Activated CD4-positive, alpha-beta T cell treated with anti-CD3 and anti-CD28 coated beads, Interleukin-2, Interleukin-4, amounts not matched to agents 100 ng/mL and 50 ng/mL, durations not matched to agents 16 hours and 8 hours (primary cell): ENCODE measurements around the gene DNAJC13.

Experiments
- DNase-seq: peaks from one replicate; pipeline ENCODE4 v3.0.0-alpha.2; 2020; ENCODE audit warnings: low spot score

The DNAJC13 gene

DNA sequence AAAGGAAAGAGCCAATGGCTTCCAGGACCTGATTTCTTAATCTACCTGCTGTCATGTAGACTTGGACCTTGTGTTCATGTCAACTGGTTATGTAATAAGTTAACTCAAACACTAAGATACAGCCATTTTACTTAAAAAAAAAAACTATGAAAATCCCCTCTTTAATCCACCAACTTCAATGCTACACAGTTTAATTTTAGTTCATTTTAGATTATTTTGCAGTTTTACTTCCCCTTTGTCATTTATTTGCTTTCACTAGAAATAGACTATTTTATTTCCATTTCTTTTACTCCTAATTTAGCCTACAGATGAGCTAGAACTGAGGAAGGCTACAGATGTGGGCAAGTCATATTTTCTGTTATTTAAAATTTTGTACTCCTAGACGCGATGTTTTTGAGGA is 10.7 kb upstream of the DNAJC13 start:
- no peak for DNase-seq

DNA sequence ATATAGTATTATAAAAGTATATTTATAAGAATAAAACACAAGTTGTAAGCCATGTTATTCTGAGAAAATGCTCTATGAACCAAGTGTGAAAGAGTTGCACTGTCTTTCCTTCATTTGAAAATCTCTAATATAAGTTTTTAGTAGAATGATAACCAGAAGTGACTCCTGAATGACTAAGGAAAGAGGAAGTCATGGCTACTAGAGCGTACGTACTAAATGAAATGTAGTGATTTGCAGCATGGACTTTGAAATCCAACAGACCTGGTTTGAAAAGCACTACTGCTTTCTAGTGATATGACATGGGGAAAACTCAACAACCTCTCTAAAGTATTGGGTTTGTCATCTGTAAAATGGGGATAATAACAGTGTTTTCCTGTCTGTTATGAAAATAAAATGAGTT is 10.3 kb upstream of the DNAJC13 start:
- no peak for DNase-seq

DNA sequence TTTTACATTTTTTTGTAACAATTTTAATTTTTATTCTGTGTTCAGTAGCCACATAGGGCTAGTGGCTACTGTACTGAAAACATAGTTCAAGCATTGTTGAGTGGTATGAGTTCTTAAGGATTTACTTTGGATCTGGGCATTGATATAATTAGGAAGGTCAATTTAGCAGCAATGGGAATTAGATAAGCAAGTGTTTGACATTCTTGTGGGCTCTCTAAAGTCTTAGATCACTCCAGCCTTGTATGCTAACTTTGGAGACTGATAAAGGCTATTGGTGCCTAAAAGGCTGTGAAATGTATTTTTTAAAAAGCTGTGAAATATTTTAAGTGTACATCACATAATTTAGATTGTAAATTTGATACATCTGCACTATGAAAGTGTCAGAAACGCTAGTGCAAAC is 2.5 kb upstream of the DNAJC13 start:
- DNase-seq = no peak

DNA sequence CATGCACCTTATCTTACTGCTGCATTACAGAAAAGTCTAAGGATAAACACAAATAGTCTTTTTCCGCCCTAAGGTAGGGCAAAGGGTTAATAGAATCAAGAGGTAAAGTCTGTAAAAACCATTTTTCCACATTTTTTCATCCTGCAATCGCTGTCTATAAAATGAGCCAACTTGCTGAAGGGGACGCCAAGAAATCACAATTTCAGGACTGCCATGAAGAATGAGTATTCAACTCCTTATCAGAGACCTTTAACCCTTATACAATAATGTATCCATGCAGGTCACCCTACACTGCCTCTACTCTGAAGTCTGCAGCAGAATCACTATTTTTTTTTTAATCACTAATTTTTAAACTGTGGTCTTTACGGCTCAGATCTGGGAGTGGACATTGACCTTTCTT is 1.1 kb upstream of the DNAJC13 start:
- DNase-seq = no peak

DNA sequence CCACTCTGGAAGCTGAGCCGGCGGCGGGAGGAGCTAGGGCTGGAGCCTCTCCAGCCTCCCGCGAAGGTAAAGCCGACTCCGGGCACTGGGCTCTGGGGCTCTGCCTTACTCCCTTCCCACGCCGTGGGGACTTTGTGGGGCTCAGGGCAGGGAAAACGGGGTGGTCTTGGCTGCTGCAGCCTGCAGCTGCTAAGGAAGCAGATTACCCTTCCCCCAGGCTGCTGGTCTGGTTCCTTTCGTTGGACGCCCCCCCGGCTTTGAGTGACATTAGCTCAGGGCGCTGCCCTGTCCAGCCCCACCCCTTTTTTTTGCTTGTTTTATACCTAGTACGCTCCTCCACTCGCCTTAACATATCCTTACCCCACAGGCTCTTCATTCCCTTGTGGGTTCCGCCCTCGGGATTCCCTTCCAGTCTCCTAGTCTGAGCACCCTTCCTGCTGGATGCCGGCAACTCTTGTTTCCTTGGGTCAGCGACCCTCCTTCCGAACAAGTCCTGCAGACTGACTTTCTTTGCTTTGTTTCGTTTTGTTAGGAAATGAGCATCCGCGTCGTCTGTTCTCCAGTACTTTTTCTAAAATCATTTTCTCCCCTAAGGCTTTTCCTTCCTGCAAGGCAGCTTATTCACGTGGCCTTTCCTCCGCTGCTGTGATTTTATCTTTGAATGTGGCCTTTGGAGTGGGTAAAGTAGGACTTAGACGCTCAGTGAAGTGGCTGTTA is 551 bp downstream of the DNAJC13 start:
- peak; percentile 58 for DNase-seq

DNA sequence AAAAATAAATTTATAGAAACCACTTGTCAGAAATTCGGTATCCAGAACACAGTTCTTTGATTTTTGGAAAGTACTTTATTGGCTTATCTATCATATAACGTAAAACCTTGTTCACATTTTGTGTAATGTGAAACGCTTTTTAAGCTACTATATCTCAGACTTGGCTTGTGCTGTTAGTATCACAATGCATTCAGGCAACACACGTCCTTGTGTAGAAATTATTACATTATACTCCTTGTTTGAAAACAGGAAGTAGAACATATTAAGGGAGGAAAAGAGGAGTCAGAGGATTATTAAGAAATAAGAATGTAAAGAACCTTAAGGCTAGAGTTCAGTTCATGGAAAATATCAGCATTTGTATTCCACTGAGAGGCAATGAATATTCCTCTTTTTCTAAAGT is 1.6 kb downstream of the DNAJC13 start:
- no peak for DNase-seq

DNA sequence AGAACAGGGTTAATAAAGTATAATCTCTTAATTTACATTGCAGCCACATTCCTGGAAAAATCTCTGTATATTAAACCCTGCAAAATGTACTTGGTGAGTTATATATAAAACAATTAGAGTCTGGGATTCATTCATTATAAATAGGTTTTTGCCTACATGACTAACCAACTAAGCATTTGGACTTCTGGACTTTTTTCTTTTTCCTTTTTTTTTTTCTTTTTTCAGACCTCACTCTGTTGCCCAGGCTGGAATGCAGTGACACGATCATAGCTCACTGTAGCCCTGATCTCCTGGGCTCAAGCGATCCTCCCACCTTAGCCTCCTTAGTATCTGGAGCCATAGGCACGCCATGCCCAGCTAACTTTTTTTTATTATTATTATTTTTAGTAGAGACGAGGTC is 4.5 kb downstream of the DNAJC13 start:
- no peak for DNase-seq

DNA sequence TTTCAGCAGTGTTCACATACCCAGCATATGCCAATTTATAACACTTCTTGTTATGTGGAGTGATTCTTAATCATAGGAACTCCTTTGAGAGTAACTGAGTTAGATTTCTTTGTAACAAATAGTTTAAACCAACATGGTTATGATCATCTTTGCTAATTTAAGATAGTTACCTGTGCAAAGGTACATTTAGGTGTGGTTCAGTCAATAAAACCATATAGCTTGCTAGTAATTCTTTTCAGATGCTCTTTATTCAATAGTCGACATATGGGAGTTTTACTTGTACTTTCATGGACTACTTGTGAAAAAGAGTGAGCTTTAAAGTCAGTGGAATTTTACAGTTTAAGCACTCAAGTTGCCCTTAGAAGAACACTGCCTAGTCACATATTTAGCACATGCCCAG is 5.2 kb downstream of the DNAJC13 start:
- no peak for DNase-seq

DNA sequence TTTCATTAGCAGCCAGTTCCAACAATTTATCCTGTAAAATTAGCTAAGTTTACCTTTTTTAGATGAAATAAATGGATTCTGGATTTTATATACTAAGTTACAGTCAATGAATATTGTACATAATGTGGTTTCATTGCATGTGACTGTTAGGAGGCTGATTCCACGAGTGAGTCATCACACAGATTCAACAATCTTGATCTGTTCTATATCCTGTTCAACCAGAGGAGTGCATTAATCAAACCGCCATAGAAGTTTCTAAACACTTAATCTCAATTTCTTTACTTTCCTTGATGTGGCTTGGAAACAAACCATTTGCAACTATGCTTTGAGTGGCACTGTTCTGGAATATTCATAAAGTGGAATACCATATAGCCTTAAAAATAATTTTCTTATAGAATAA is 15.3 kb downstream of the DNAJC13 start:
- peak; percentile 69 for DNase-seq

DNA sequence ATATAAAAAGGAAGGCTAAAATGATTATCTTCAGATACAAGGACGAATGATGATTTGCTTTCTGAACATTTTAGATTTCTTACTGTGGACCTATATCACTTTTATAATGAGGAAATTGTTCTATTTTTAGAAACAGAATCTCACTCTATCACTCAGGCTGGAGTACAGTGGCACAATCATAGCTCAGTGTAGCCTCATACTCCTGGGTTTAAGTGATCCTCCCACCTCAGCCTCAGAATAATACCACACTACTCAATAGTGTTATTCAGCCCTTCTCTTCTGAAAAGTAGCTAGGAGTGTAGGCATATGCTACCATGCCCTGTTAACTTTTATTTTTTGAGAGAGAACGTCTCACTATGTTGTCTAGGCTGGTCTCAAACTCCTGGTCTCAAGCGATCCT is 15.8 kb downstream of the DNAJC13 start:
- no peak for DNase-seq

DNA sequence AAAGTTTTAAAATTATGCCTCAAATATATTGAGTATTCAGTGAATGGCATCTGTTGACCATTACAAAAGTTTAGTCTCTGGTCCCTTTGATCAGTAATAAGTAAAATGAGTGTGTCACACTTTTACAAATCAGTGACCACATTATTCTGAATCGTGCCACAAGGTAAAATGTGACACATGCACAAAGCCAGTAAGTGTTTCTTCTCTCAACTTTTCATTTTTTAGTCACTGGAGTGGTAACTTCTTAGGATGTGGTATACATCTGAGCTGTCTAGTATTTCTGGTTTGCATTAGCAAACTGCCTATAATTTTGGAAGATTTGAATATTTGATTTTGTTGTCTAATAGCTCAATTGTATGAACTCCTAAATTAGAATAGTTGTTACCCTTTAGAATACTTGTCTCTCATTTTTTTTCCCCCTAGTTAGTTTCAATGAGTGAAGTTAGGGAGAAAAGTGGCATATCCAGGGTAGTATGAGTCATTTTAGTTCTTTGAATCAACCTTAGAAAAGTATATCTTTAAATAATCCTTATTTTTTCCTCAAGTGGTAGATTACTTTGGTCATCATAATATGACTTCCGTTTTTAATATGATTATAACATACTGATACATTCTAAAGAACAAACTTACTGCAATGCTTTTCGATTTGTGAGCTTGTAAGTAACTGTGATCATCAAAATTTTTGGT is 18.1 kb downstream of the DNAJC13 start:
- peak; percentile 76 for DNase-seq

DNA sequence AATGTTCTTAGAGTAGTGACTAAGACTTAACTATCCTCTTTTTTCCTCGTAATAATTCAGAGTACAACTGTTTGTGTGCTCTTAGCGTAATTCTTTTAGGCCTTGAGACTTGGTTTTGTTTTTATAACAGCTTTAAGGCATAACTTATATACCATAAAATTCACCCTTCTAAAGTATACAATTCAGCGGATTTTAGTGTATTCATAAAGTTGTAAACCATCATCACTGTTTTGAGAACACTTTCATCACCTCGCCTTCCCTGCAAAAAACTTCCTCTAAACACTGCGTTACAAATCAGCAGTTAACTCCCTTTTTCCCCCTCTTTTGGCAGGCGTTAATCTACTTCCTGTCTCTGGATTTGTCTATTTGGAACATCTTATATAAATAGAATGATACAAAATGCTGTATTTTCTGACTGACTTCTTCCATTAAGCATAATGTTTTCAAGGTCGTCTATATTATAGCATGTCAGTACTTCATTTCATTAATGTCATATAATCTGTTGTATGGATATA is 18.7 kb downstream of the DNAJC13 start:
- no peak for DNase-seq

DNA sequence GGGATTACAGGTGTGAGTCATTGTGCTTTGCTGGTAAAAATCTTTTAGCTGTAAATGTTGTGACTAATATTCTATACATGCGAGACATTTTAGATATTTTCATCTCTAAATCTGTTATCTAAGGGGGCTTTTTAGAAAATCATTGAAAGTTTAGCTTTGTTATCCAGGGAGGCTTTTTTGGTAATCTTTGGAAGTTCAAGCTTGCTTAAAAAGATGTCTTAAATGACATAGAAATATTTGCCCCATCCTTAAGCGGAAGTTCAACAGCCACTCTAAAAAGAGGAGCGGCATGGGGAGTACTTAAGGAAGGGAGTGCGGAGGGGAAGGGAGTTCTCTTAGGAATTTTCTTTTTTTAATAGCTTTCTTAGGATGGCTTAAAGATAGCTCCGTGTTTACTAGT is 26.1 kb downstream of the DNAJC13 start:
- no peak for DNase-seq

DNA sequence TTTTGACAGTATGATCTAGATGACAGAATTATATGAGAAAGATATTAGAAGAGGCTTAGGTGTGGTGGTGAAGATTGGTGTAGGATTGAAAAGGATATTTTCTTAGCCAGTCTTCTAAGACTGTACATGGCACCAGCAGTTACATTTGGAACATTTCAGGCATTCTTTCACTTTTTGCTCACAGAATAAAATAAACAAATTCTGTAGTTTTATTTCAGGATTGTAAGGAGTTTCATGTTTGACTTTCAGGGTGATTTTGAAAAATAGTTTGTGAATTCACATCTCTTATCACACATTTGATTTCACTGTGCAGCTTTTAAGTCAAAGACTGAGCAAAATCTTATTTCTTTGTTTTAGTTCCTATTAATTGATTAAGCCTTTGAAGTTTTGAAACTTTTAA is 27.1 kb downstream of the DNAJC13 start:
- no peak for DNase-seq

DNA sequence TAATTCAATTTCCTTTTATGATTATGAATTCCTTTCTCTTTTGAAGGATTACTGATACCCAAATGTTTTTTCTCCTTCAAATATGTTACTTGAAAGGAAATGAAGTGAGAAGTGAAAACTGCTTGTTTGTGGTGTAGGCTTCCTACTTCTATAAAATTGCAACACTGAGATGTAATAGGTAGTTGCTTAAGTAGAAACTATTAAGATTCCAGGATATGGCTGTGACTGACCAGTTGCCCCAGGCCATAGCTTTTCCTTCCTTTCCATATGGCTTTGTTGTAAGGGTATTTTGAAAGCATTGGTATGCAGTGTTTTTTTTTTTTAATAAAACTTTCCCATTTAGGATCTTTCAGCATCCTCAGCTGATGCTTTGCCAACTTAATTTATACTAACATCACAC is 28.5 kb downstream of the DNAJC13 start:
- DNase-seq = no peak

DNA sequence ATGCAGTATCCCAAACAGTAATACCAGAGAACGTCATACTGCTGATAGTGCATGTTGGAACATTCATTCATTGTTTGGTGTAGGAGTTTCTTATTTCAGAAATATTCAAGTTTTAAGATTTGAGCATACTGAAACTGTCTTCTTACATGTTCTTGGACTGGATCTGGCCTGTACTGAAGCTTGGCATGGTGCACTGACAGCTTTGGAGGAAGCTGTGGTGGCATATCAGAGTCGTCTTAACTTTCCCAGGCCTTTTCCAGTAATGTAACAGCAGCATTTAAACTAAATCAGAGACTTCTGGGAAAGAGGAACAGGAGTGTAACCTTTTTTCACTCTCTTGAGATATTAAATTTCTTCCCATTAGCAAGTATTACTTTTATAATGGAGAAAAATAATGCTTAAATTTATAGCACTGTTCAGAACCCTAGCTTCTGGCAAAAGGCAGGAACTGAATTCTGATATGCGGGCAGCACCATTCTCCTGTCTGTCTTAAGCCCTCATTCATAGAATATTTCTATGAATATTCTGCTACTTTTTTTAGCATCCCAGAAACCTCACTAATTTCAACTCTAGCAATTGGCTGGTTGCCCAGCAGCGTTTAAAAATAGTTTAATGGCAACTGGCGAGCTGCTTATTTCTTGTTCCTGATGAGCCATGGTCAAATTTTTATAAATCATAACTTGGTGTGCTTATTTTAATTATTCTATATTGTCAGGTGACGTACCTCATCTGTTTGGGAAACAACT is 31.1 kb downstream of the DNAJC13 start:
- DNase-seq = no peak

DNA sequence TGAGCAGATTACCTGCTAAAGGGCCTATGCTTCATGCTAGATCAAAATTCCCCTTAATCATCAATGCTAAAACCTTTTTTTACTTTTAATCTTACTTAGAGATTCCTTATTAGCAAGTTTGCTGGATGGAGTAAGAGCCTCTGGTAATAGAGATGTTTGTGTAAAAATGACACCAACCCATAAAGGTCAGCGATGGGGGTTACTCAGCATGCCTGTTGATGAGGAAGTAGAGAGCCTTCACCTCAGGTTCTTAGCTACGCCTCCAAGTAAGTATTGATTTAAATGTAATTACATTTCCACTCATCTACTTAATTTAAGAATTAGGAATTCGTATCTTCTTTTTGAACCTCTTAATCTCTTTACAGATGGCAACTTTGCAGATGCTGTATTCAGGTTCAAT is 38.8 kb downstream of the DNAJC13 start:
- DNase-seq = no peak

DNA sequence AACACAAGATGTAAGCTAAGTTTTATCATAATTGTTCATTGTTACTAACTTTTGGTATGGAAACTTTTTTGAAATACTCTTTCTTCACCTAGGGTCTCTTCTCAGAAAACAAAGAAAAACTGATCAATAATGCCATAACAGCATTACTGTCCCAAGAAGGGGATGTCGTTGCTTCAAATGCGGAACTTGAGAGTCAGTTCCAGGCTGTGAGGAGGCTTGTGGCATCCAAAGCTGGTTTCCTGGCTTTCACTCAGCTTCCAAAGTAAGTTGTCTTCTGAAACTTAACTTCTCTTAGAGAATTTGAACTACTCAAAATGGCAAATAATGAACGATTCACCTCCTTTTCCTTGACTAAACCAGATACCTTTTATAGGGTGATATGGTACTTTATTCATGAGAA is 39.3 kb downstream of the DNAJC13 start:
- no peak for DNase-seq

DNA sequence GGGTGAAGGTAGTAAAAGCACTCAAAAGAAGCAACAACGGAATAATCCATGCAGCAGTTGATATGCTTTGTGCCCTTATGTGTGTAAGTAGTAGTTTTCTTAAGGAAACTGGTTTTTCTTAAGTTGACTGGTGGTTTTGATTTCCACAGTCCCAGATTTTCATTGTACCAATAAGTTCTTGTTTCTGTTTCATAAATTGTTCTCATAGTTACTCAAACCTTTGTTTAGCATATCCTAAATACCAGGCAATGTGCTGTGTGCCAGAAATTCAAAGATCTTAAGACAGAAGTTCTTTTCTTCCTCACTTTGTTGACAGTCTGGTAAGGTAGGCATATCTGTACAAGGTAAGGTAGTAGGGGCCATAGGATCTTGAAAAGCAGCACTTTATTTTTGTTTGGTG is 40.0 kb downstream of the DNAJC13 start:
- no peak for DNase-seq

DNA sequence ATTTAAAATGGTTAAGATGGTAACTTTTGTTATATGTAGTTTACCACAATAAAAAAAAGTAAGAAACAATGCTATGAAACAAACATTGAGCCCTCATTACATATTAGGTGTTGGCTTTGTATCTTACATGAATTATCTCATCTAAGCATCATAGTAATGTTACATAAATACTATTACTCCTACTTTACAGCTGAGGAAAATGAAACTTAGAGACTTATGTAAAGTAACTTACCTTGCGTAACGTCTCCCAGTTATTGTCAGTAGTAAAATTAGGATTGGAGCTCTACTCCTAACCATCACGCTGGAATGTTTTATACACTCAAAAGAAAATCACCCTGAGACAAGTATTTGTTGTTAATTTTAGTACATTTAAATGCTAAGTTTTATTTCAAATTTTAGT is 42.2 kb downstream of the DNAJC13 start:
- DNase-seq = no peak

DNA sequence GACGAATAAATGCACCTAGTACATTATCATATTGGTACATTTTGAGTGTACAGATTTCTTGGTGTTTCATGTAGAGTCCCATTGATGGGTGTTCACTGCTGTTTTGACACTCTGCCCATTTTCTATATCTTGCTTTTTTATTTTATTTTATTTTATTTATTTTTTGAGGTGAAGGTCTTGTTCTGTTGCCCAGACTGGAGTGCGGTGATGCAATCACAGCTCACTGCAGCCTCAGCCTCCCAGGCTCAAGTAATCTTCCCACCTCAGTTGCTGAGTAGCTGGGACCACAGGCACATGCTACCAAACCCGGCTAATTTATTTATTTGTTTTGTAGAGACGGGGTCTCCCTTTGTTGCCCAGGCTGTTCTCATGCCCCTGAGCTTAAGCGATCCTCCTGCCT is 44.2 kb downstream of the DNAJC13 start:
- DNase-seq = no peak

DNA sequence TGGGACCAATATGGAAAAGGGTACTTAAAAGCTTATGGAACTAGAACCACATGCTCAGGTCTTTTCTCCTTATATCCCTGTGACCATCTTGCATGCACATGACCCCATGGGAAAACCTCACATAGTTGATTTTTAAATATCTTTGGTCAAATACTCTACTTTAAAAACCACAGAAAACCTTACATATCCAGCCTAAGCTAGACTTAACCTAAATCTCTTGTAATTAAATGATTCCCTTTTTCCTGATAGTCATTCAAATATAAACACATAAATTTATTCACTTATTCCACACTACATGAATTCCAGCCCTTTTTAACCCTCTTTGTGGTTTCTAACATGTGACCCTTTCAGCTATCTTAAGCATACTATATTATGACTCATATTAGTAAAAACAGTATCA is 46.8 kb downstream of the DNAJC13 start:
- DNase-seq = no peak

DNA sequence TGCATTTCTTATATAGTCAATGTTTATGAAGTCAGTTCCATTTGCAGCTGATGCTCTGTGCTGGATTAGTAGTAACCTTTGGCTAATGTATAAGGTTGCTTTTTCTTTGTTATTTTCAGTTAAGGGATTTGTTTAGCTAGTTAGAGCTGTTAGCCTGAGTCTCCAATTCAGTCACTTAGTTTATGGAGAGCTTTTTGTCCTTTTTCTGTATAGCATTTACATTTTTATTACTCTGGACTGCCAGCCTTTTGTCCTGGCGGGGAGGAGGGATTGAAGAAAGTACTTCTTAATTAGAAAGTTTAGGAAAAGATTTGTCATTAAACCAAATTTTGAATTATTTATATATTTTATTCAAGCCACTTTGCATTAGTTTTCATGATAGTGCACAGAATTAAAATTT is 52.0 kb downstream of the DNAJC13 start:
- DNase-seq = no peak
